ENCODE data around the gene C16orf46. TPM values are rescaled to one million over a fixed set of nuclear protein-coding genes. Genes with fewer than 3 reads are reported as not detected.

Gene C16orf46
- total and polyA plus RNA-seq, 9 of the 15 experiments (the other 6 are each of a cell fraction or from before 2014, with no cell fraction given), result 0.10 to 0.98 (median 0.41) TPM; not detected in 1

GRCh38 chr16:81036751-81037350, 40.2 kb downstream of the C16orf46 start:
- peak overlapping the region; percentile 69 to 96; a peak in 3 of 4 replicates for H3K9ac ChIP-seq (ENCODE audit: insufficient read depth in 1 of 2, low read depth in 2 of 2, low read length in 2 of 2)
- intact Hi-C loops (cut with micrococcal nuclease), result loop anchor here (2.0 to 5.0 kb wide), 3 partner anchors 40 to 160 kb away; partner anchors contain the start of genes C16orf46 and GCSH
- peak overlapping the region; percentile 88 for H2AFZ ChIP-seq (ENCODE audit: low read depth, low read length)
- 5% methylated on average over 10 of the region's 10 CpGs for WGBS (ENCODE audit: insufficient coverage, low coverage, missing lambda C conversion rate)
- TSS peak; percentile 49 for BruUV-seq (replicated peaks)
- ChIA-PET POLR2A (interaction anchor here (0.6 to 1.7 kb wide), 9 partner anchors 8 to 158 kb away, joined by 3 to 10 read pairs (median 3); partner anchors contain the start of genes C16orf46, CENPN and CMC2), CTCF (ENCODE audit: low intra/inter-chr PET ratio) (interaction anchor here (0.6 to 1.3 kb wide), 2 partner anchors 40 to 68 kb away, joined by 5 read pairs; partner anchors contain the start of gene C16orf46)
- peak overlapping the region; percentile 72 for H3K27ac ChIP-seq (ENCODE audit: extremely low read depth, low read depth, low read length)
- H3K27me3 ChIP-seq (ENCODE audit: control insufficient read depth in 2 of 2, insufficient read depth in 2 of 2, low read length in 2 of 2), result no peaks in the 10 kb centered on the region
- in situ Hi-C loops (cut with MboI), result no loop called here
- ATAC-seq (peak; percentile 66), FAIRE-seq (peak; percentile 77), DNase-seq (ENCODE audit: extremely low read depth in 1 of 4, low spot score in 3 of 4) (peak in 2 of 4 experiments; percentile 61 to 73)
- H3K4me1 ChIP-seq (replicated peaks in 1 of 2; ENCODE audit: control insufficient read depth in 2 of 2, insufficient read depth in 2 of 2, low read length in 2 of 2), result peaks cover 9 to 14% of the 10 kb centered on the region in 2 experiments
- H3K36me3 ChIP-seq (ENCODE audit: control insufficient read depth, insufficient read depth, low read length), result peaks cover 49% of the 10 kb centered on the region
- H4K20me1 ChIP-seq (replicated peaks; ENCODE audit: control insufficient read depth, insufficient read depth, low read length), result no peaks in the 10 kb centered on the region; the same call in 1 of the 2 replicates
- H3K9me3 ChIP-seq (replicated peaks; ENCODE audit: control insufficient read depth, insufficient read depth, low read depth, low read length), result no peaks in the 10 kb centered on the region
- no peaks in the 10 kb centered on the region for H3K9me1 ChIP-seq (ENCODE audit: control insufficient read depth, insufficient read depth, low read length)
- H3K4me3 ChIP-seq, result peak overlapping the region; percentile 86
- peak overlapping the region; percentile 90 for H3K4me2 ChIP-seq (ENCODE audit: insufficient read depth, low read length)
- H3K79me2 ChIP-seq (ENCODE audit: control insufficient read depth, insufficient read depth, low read length), result peaks cover 28% of the 10 kb centered on the region
- TF ChIP-seq ZNF253 (CRISPR knock-in tag; conservative IDR thresholded peaks at IDR 0.05) (no peak), DPF2 (IDR thresholded peaks at IDR 0.05) (0 out of 2 replicates have a peak, but pooled peaks have one; percentile 49), ZHX1 (conservative IDR thresholded peaks at IDR 0.05; ENCODE audit: low read length) (no peak), ZNF592 (IDR thresholded peaks at IDR 0.05) (no peak), SAP30 (IDR thresholded peaks at IDR 0.05; ENCODE audit: borderline replicate concordance, insufficient read depth, low read depth, low read length, poor library complexity, severe bottlenecking) (peak; percentile 21), E2F3 (CRISPR knock-in tag; IDR thresholded peaks at IDR 0.05) (no peak), THRB (CRISPR knock-in tag; conservative IDR thresholded peaks at IDR 0.05) (no peak), MNT (conservative IDR thresholded peaks at IDR 0.05) (0 out of 4 replicates have a peak, but pooled peaks of 1 of the 2 experiments have one; percentile 20), SRSF9 (IDR thresholded peaks at IDR 0.05; ENCODE audit: borderline replicate concordance, low read depth, low read length) (no peak), C11orf30 (IDR thresholded peaks at IDR 0.05; ENCODE audit: low read depth) (peak; percentile 78)
